Measurements from ENCODE around the gene HERC2.

Gene HERC2

DNA sequence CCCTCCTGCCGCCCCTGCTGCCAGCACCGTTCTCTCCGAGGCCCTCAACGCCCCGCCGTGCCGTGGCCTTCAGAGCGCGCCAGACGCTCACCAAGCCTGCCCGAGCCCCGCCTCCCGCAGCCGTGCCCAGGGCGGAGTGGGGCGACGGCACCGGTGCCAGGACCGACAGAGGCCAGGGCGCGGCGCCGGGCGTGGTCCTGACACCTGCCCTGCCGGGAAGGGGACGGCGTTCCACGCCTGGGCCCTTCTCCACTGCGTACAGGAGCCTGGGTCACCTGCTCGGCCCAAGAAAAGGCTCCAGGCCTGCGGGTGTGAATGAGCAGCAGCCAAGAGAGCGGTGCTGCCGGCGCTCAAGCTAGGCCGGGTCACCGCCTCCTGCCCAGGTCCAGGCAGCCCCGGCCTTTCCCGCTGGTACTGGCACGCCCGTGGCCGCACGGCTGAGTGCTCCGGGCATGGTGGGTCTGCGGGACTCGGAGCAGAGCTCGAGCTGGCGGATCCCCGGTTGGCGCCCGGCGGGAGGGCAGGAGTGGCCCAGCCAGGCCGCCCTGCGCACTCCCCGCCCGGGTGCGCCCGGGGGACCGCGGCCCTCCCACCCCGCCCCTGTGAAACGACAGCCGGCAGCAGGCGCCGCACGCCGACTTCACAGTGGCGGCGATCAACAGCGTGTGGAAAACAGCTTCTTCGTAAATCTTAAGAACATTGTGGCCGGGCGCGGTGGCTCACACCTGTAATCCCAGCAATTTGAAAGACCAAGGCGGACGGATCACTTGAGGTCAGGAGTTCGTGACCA, 227.1 kb downstream of the HERC2 start:
- Histone ChIP-seq H3K9ac (ENCODE audit: low read length) (no peak overlapping the region), H3K4me1 (ENCODE audit: insufficient read depth, low read length, severe bottlenecking) (peaks cover 22% of the 10 kb centered on the region), H3F3A (ENCODE audit: insufficient read depth, low read length) (no peaks in the 10 kb centered on the region), H3K36me3 (ENCODE audit: insufficient read depth, low read length) (no peaks in the 10 kb centered on the region), H4K20me1 (ENCODE audit: insufficient read depth, low read length) (no peaks in the 10 kb centered on the region), H3K9me3 (ENCODE audit: low read length) (0 out of 2 replicates have a peak, but pooled peaks cover 3% of the 10 kb centered on the region), H3K4me3 (ENCODE audit: low read depth, low read length, poor library complexity, severe bottlenecking) (peak overlapping the region; percentile 59), H2AFZ (ENCODE audit: low read length) (no peak overlapping the region), H3K27me3 (ENCODE audit: insufficient read depth, low read length) (peaks cover 10% of the 10 kb centered on the region; the same call in 1 of the 2 replicates), H3K9me2 (ENCODE audit: low read depth, low read length) (no peaks in the 10 kb centered on the region), H3K79me2 (ENCODE audit: insufficient read depth, low read length) (no peaks in the 10 kb centered on the region), H3K4me2 (ENCODE audit: low read length) (peak overlapping the region; percentile 70), H3K27ac (ENCODE audit: low read depth, low read length, poor library complexity, severe bottlenecking) (no peak overlapping the region)
- no peak for TF ChIP-seq EZH2 (IDR thresholded peaks at IDR 0.05; ENCODE audit: borderline replicate concordance, low read length)

DNA sequence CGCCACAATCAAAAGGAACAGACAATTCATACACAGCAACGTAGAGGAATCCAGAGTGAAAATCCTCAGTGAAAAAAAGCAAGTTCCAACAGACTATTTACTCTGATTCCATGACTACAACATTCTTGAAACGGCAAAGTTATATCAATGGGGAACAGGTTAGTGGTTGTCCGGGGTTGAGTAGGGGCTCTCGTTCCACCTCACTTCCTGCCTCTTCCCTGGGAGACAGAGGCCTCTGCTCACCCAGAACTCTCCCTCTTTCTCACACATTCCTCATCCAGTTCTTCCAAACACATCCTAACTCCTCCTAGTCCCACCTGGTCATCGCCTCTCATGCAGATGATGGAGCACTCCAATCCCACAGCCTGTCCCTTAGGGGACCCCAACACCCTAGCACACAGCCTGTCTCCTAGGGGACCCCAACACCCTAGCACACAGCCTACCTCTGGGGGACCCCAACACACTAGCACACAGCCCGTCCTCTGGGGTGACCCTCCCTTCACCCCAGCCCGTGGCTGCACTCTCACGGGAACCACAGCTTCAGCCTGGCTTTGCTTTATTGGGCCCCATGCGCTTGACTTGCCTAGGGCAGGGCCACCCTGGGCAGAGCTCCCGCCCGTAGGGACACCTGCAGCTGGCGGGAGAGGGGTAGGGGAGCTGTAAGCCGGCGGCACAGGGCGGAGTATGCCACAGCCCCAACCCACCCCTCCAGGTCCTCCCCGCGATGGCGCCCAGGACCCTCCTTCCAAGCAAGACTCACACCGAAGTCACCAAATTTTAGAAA, 228.0 kb downstream of the HERC2 start:
- Histone ChIP-seq H3K36me3 (ENCODE audit: insufficient read depth, low read length) (no peaks in the 10 kb centered on the region), H3K27ac (ENCODE audit: low read depth, low read length, poor library complexity, severe bottlenecking) (no peak overlapping the region), H2AFZ (ENCODE audit: low read length) (no peak overlapping the region), H3K9me2 (ENCODE audit: low read depth, low read length) (no peaks in the 10 kb centered on the region), H3K4me3 (ENCODE audit: low read depth, low read length, poor library complexity, severe bottlenecking) (no peak overlapping the region), H3K4me1 (ENCODE audit: insufficient read depth, low read length, severe bottlenecking) (peaks cover 22% of the 10 kb centered on the region), H3K4me2 (ENCODE audit: low read length) (no peak overlapping the region; the same call in 1 of the 2 replicates), H3K79me2 (ENCODE audit: insufficient read depth, low read length) (no peaks in the 10 kb centered on the region), H3F3A (ENCODE audit: insufficient read depth, low read length) (no peaks in the 10 kb centered on the region), H4K20me1 (ENCODE audit: insufficient read depth, low read length) (no peaks in the 10 kb centered on the region), H3K27me3 (ENCODE audit: insufficient read depth, low read length) (peaks cover 10% of the 10 kb centered on the region; the same call in 1 of the 2 replicates), H3K9ac (ENCODE audit: low read length) (no peak overlapping the region), H3K9me3 (ENCODE audit: low read length) (0 out of 2 replicates have a peak, but pooled peaks cover 3% of the 10 kb centered on the region)
- TF ChIP-seq, protein P1, sequence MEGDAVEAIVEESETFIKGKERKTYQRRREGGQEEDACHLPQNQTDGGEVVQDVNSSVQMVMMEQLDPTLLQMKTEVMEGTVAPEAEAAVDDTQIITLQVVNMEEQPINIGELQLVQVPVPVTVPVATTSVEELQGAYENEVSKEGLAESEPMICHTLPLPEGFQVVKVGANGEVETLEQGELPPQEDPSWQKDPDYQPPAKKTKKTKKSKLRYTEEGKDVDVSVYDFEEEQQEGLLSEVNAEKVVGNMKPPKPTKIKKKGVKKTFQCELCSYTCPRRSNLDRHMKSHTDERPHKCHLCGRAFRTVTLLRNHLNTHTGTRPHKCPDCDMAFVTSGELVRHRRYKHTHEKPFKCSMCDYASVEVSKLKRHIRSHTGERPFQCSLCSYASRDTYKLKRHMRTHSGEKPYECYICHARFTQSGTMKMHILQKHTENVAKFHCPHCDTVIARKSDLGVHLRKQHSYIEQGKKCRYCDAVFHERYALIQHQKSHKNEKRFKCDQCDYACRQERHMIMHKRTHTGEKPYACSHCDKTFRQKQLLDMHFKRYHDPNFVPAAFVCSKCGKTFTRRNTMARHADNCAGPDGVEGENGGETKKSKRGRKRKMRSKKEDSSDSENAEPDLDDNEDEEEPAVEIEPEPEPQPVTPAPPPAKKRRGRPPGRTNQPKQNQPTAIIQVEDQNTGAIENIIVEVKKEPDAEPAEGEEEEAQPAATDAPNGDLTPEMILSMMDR (IDR thresholded peaks at IDR 0.05; ENCODE audit: low read length), result no peak
- TF ChIP-seq EZH2 (IDR thresholded peaks at IDR 0.05; ENCODE audit: borderline replicate concordance, low read length), result no peak

GRCh38 chr15:28091313-28091712, 230.7 kb downstream of the HERC2 start:
- no peaks in the 10 kb centered on the region for H3F3A ChIP-seq (ENCODE audit: insufficient read depth, low read length)
- H3K27me3 ChIP-seq (ENCODE audit: insufficient read depth, low read length), result no peaks in the 10 kb centered on the region
- H4K20me1 ChIP-seq (ENCODE audit: insufficient read depth, low read length), result no peaks in the 10 kb centered on the region
- no peak overlapping the region for H2AFZ ChIP-seq (ENCODE audit: low read length)
- H3K9me2 ChIP-seq (ENCODE audit: low read depth, low read length), result no peaks in the 10 kb centered on the region
- no peak overlapping the region for H3K4me2 ChIP-seq (ENCODE audit: low read length)
- H3K4me1 ChIP-seq (ENCODE audit: insufficient read depth, low read length, severe bottlenecking), result peaks cover 14% of the 10 kb centered on the region
- no peaks in the 10 kb centered on the region for H3K79me2 ChIP-seq (ENCODE audit: insufficient read depth, low read length)
- H3K36me3 ChIP-seq (ENCODE audit: insufficient read depth, low read length), result no peaks in the 10 kb centered on the region
- no peak for TF ChIP-seq EZH2 (IDR thresholded peaks at IDR 0.05; ENCODE audit: borderline replicate concordance, low read length)
- TF ChIP-seq, protein P1 (IDR thresholded peaks at IDR 0.05; ENCODE audit: low read length), result no peak
- H3K4me3 ChIP-seq (ENCODE audit: low read depth, low read length, poor library complexity, severe bottlenecking), result no peak overlapping the region
- no peak overlapping the region for H3K9ac ChIP-seq (ENCODE audit: low read length)
- H3K9me3 ChIP-seq (ENCODE audit: low read length), result 0 out of 2 replicates have a peak, but pooled peaks cover 3% of the 10 kb centered on the region
- H3K27ac ChIP-seq (ENCODE audit: low read depth, low read length, poor library complexity, severe bottlenecking), result no peak overlapping the region

Data from OCI-LY1 (cell line).